HepG2 (cell line): ENCODE measurements around the gene ITGB3. TPM values are rescaled to one million over a fixed set of nuclear protein-coding genes. Genes with fewer than 3 reads are reported as not detected.

ENCODE experiments used
- ATAC-seq: fragments of 200-7000 bp; cut with Tn5 transposase; 3 replicates; pipeline ENCODE4 v1.9.1; 2020; ENCODE audit warnings: mild to moderate bottlenecking, moderate library complexity
- BruUV-seq: library from RNA; stranded (reverse); fragments of 400-500 nt; replicated peaks from 2 replicates; lab custom pipeline; 2021; lab: Mats Ljungman, UMichigan
- CTCF ChIA-PET: fragments of 300-600 bp; formaldehyde crosslinking; extraction: SDS; loops from one replicate; lab custom pipeline; 2021; ENCODE audit warnings: low total read pairs, inconsistent platforms, low intra/inter-chr PET ratio; lab: Yijun Ruan, JAX
- POLR2A ChIA-PET: fragments of 350-600 bp; sonication (Branson Sonifier 250); formaldehyde crosslinking; loops from one replicate; lab custom pipeline; 2020; ENCODE audit warnings: antibody characterized with exemption, inconsistent platforms; lab: Yijun Ruan, JAX
- DNase-seq: peaks from one replicate; pipeline ENCODE4 v3.0.0-alpha.2; 2015; ENCODE audit warnings: low spot score
- FAIRE-seq: peaks from 3 replicates; lab custom pipeline; 2011; peaks lifted over from hg19 to GRCh38; lab: Jason Lieb, UNC
- H2AFZ ChIP-seq: one replicate; pipeline ENCODE4 v1.6.1; 2011; ENCODE audit warnings: low read length, inconsistent platforms
- H3K27ac ChIP-seq: fragments of 300-600 bp; 3 replicates; pipeline ENCODE4 v1.8.0; 2011; ENCODE audit warnings: mixed run types, mild to moderate bottlenecking, mixed read lengths, low read length, inconsistent platforms; ENCODE audit not compliant: insufficient read depth; ENCODE audit errors: extremely low read length
- H3K27me3 ChIP-seq, 2 experiments: fragments of 200-600 bp in 1 of 2; 2 replicates in 1 of 2; 3 replicates in 1 of 2; pipeline versions ENCODE4 v1.6.0 to v1.8.0; 2011; ENCODE audit warnings: low read length in 2 of 2, mild to moderate bottlenecking in 2 of 2, moderate library complexity in 2 of 2, inconsistent platforms in 1 of 2; ENCODE audit not compliant: insufficient read depth in 2 of 2, control insufficient read depth in 1 of 2
- H3K36me3 ChIP-seq, 2 experiments: fragments of 200-600 bp in 1 of 2; replicated peaks in 1 of 2; 2 replicates in 1 of 2; 3 replicates in 1 of 2; pipeline versions ENCODE4 v1.5.1 to v1.8.0; 2011; ENCODE audit warnings: low read length in 2 of 2, inconsistent platforms in 1 of 2; ENCODE audit not compliant: insufficient read depth in 2 of 2, control insufficient read depth in 1 of 2
- H3K4me1 ChIP-seq: 2 replicates; pipeline ENCODE4 v1.5.1; 2012; ENCODE audit warnings: low read length, inconsistent platforms; ENCODE audit not compliant: insufficient read depth
- H3K4me2 ChIP-seq: 2 replicates; pipeline ENCODE4 v1.6.0; 2011; ENCODE audit warnings: low read depth, low read length, inconsistent platforms
- H3K4me3 ChIP-seq, 3 experiments: fragments of 200-600 bp in 1 of 3; sonication (generic), shearing (Covaris generic) in 1 of 3; replicated peaks in 1 of 3; 2 replicates each; pipeline ENCODE4 v1.5.1; 2011 to 2016; ENCODE audit warnings: low read length in 3 of 3, inconsistent platforms in 2 of 3, low read depth in 2 of 3, mild to moderate bottlenecking in 2 of 3, control low read depth in 1 of 3, mixed read lengths in 1 of 3; ENCODE audit not compliant: insufficient read depth in 1 of 3
- H3K79me2 ChIP-seq: one replicate; pipeline ENCODE4 v1.6.1; 2011; ENCODE audit warnings: low read length, inconsistent platforms; ENCODE audit not compliant: insufficient read depth
- H3K9ac ChIP-seq: 2 replicates; pipeline ENCODE4 v1.6.0; 2011; ENCODE audit warnings: mild to moderate bottlenecking, low read depth, low read length, inconsistent platforms; ENCODE audit not compliant: insufficient read depth
- H3K9me3 ChIP-seq: 2 replicates; pipeline ENCODE4 v1.5.1; 2012; ENCODE audit warnings: mild to moderate bottlenecking, low read length
- H4K20me1 ChIP-seq: 2 replicates; pipeline ENCODE4 v1.6.0; 2011; ENCODE audit warnings: inconsistent platforms, mild to moderate bottlenecking, low read length, moderate library complexity; ENCODE audit not compliant: insufficient read depth
- EP300 ChIP-seq, 3 experiments: sonication (generic) in 1 of 3; formaldehyde crosslinking in 1 of 3; IDR thresholded peaks; 2 replicates each; pipeline versions ENCODE4 v1.5.1 to v1.6.1; 2011 to 2020; ENCODE audit warnings: low read depth in 2 of 3, low read length in 2 of 3, borderline replicate concordance in 1 of 3, improper control_type of control experiment in 1 of 3, mild to moderate bottlenecking in 1 of 3, missing genetic modification reagents in 1 of 3, moderate library complexity in 1 of 3
- RFX1 ChIP-seq: fragments of 450-650 bp; IDR thresholded peaks from 2 replicates; pipeline ENCODE4 v1.6.1; 2017
- RFXANK ChIP-seq: IDR thresholded peaks from 2 replicates; pipeline ENCODE4 v1.6.1; 2016
- SKI ChIP-seq: fragments of 450-650 bp; IDR thresholded peaks from one replicate; pipeline ENCODE4 v1.6.1; 2018; ENCODE audit warnings: mild to moderate bottlenecking; ENCODE audit not compliant: partially characterized antibody
- ZNF24 ChIP-seq: fragments of 450-650 bp; IDR thresholded peaks from 2 replicates; pipeline ENCODE4 v1.6.1; 2017; ENCODE audit warnings: antibody characterized with exemption, mild to moderate bottlenecking
- ZNF33A ChIP-seq: sonication (generic); formaldehyde crosslinking; IDR thresholded peaks from 2 replicates; pipeline ENCODE4 v1.5.1; 2020; ENCODE audit warnings: missing genetic modification reagents, mild to moderate bottlenecking, moderate library complexity, borderline replicate concordance
- ZNF530 ChIP-seq: sonication (generic); formaldehyde crosslinking; IDR thresholded peaks from 2 replicates; pipeline ENCODE4 v1.5.0; 2020; ENCODE audit warnings: low read depth, mild to moderate bottlenecking, missing genetic modification reagents
- WGBS: methylation state at CpG from one replicate; pipeline ENCODE4 v1.1.6; 2017; ENCODE audit warnings: low lambda C conversion rate; 5-methylcytosine and 5-hydroxymethylcytosine counted together
- in situ Hi-C: cut with HindIII; loops from 2 replicates; pipeline ENCODE4 v1.10.0; 2017; ENCODE audit warnings: low pct_unique_long_range_greater_than_20kb; ENCODE audit not compliant: extremely low pct_ligation_motif_present
- intact Hi-C: fragments of 100-400 bp; cut with micrococcal nuclease; formaldehyde crosslinking; loops from one replicate; pipeline ENCODE4 v1.10.0; 2022; ENCODE audit not compliant: unreplicated experiment
- polyA plus RNA-seq, 8 experiments: library from polyadenylated mRNA; depleted of rRNA in 3 of 8; stranded (reverse) in 7 of 8; unstranded in 1 of 8; fragments of >200 nt; fragmentation: Illumina TruSeq in 4 of 8; extraction: Trizol in 4 of 8; gene quantifications; 2 replicates each; pipeline versions ENCODE4 v1.2.1 to v1.2.3, GENCODE V29; 2011 to 2016; ENCODE audit warnings: low read depth in 4 of 8, missing spikeins in 1 of 8, mixed read lengths in 1 of 8; ENCODE audit not compliant: insufficient read depth in 1 of 8
- total RNA-seq, 5 experiments: library from RNA; depleted of rRNA; stranded (reverse); fragments of >200 nt; fragmentation: Illumina TruSeq; extraction: Trizol; gene quantifications; 2 replicates each; pipeline ENCODE4 v1.2.3, GENCODE V29; 2016; ENCODE audit warnings: low read depth in 1 of 5
- TF ChIP-seq, protein P1 (sequence below): sonication (generic); formaldehyde crosslinking; IDR thresholded peaks from 2 replicates; pipeline ENCODE4; 2020; ENCODE audit warnings: missing genetic modification reagents, mild to moderate bottlenecking, borderline replicate concordance

ITGB3 gene
- total and polyA plus RNA-seq, 2 of the 13 experiments (the other 11 are each of a cell fraction or from before 2014, with no cell fraction given), result 0.09 to 0.31 TPM

DNA sequence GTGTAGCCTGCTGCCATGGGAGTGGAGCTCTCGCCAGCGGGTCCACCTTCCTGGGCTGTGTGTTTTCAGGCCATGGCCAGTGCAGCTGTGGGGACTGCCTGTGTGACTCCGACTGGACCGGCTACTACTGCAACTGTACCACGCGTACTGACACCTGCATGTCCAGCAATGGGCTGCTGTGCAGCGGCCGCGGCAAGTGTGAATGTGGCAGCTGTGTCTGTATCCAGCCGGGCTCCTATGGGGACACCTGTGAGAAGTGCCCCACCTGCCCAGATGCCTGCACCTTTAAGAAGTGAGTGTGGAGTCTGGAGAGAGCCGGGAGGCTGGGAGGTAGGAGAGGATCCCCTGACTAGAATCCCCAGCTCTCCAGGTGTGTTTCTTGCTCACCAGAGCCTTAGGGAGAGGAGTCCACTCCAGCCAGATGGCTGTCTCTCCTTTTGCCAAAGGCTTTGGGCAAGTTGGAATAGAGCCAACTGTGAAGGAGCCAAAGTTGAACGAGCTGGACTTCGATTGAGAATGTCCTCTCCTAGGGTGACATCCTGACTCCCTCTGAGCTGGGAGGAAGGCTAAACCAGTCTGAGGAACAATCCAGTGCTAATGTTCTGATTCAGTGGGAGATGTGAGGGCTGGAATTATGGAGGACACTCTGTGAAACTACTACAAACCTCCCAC, 45.7 kb downstream of the ITGB3 start:
- POLR2A ChIA-PET, result no interaction called here
- no peak for TF ChIP-seq SKI
- TF ChIP-seq ZNF33A (CRISPR knock-in tag), result no peak
- TF ChIP-seq RFX1, result no peak
- no peak for TF ChIP-seq EP300 (IDR thresholded peaks at IDR 0.05; ENCODE audit: low read depth in 2 of 2, low read length in 2 of 2)
- no peak for TF ChIP-seq EP300 (CRISPR knock-in tag; IDR thresholded peaks at IDR 0.05; ENCODE audit: borderline replicate concordance)
- TF ChIP-seq ZNF24, result no peak
- TF ChIP-seq, protein P1, sequence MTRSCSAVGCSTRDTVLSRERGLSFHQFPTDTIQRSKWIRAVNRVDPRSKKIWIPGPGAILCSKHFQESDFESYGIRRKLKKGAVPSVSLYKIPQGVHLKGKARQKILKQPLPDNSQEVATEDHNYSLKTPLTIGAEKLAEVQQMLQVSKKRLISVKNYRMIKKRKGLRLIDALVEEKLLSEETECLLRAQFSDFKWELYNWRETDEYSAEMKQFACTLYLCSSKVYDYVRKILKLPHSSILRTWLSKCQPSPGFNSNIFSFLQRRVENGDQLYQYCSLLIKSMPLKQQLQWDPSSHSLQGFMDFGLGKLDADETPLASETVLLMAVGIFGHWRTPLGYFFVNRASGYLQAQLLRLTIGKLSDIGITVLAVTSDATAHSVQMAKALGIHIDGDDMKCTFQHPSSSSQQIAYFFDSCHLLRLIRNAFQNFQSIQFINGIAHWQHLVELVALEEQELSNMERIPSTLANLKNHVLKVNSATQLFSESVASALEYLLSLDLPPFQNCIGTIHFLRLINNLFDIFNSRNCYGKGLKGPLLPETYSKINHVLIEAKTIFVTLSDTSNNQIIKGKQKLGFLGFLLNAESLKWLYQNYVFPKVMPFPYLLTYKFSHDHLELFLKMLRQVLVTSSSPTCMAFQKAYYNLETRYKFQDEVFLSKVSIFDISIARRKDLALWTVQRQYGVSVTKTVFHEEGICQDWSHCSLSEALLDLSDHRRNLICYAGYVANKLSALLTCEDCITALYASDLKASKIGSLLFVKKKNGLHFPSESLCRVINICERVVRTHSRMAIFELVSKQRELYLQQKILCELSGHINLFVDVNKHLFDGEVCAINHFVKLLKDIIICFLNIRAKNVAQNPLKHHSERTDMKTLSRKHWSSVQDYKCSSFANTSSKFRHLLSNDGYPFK (CRISPR knock-in tag), result no peak
- TF ChIP-seq ZNF530 (CRISPR knock-in tag), result no peak
- TF ChIP-seq RFXANK (CRISPR knock-in tag), result no peak
- TF ChIP-seq, all 625 proteins: peak for 0
- H3K4me1 ChIP-seq, result peaks cover 17% of the 10 kb centered on the region
- no peak; the same call in 2 of the 3 replicates for ATAC-seq
- H3K79me2 ChIP-seq, result no peaks in the 10 kb centered on the region
- intact Hi-C loops (no loop called here), in situ Hi-C loops (no loop called here)
- no peaks in the 10 kb centered on the region for H3K36me3 ChIP-seq
- H4K20me1 ChIP-seq, result no peaks in the 10 kb centered on the region
- no peak for DNase-seq
- no peaks in the 10 kb centered on the region for H3K9me3 ChIP-seq
- H2AFZ ChIP-seq, result no peak overlapping the region
- H3K27ac ChIP-seq, result no peak overlapping the region
- CTCF ChIA-PET, result no interaction called here
- FAIRE-seq, result no peak
- no peak overlapping the region for H3K4me3 ChIP-seq
- no TSS peak for BruUV-seq
- no peak overlapping the region for H3K9ac ChIP-seq
- no peak overlapping the region for H3K4me2 ChIP-seq
- H3K27me3 ChIP-seq, result peaks cover 0 to 13% of the 10 kb centered on the region in 2 experiments; a peak in 3 of 5 replicates
- WGBS, result 38% methylated on average over 5 of the region's 13 CpGs
